Measurements from ENCODE around the gene DPP6.
"Not testable (repeated sequence)": the region's sequence is repeated elsewhere in the genome, so short reads cannot be mapped to it uniquely, and the experiment has no call there.

DPP6 gene

GRCh38 chr7:154917808-154918160, 865.6 kb downstream of the DPP6 start:
- no peak for DNase-seq

GRCh38 chr7:154918266-154918665, 866.1 kb downstream of the DPP6 start:
- no peak for DNase-seq

GRCh38 chr7:154918741-154919140, 866.5 kb downstream of the DPP6 start:
- DNase-seq: no peak

GRCh38 chr7:154919344-154920225, 867.4 kb downstream of the DPP6 start:
- DNase-seq: no peak

- DNase-seq: not testable (repeated sequence)
Observed at GRCh38 chr7:154922472-154922871, 870.3 kb downstream of the DPP6 start.

GRCh38 chr7:154927624-154928125, 875.5 kb downstream of the DPP6 start:
- peak; percentile 78 for DNase-seq

GRCh38 chr7:154928136-154929005, 876.2 kb downstream of the DPP6 start:
- peak; percentile 40 for DNase-seq

- no peak for DNase-seq
Observed at GRCh38 chr7:154929006-154929726, 877.0 kb downstream of the DPP6 start.

GRCh38 chr7:154931906-154932305, 879.7 kb downstream of the DPP6 start:
- no peak for DNase-seq

GRCh38 chr7:154934353-154934952, 882.3 kb downstream of the DPP6 start:
- not testable (repeated sequence) for DNase-seq

GRCh38 chr7:154937837-154938236, 885.6 kb downstream of the DPP6 start:
- DNase-seq: no peak

GRCh38 chr7:154942691-154943090, 890.5 kb downstream of the DPP6 start:
- DNase-seq: no peak
